ENCODE data around the gene MB21D2.
"Not testable (repeated sequence)": the region's sequence is repeated elsewhere in the genome, so short reads cannot be mapped to it uniquely, and the experiment has no call there.

The MB21D2 gene

DNA sequence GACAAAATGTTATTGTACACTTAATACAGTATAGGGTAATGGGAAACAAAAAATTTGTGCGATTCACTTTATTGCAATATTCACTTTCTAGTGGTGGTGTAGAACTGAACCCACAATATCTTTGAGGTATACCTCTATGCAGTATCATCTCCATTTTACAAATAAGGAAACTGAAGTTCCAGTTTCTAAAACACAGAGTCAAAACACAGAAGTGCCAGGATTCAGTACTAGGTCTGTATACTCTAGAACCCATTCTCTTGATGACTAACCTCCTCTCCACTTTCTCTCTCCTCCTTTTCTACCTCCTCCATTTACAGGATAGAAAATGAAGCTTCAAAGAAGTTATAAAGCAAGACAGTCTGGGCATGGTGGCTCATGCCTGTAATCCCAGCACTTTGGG, 62.2 kb downstream of the MB21D2 start:
- no peak for DNase-seq

DNA sequence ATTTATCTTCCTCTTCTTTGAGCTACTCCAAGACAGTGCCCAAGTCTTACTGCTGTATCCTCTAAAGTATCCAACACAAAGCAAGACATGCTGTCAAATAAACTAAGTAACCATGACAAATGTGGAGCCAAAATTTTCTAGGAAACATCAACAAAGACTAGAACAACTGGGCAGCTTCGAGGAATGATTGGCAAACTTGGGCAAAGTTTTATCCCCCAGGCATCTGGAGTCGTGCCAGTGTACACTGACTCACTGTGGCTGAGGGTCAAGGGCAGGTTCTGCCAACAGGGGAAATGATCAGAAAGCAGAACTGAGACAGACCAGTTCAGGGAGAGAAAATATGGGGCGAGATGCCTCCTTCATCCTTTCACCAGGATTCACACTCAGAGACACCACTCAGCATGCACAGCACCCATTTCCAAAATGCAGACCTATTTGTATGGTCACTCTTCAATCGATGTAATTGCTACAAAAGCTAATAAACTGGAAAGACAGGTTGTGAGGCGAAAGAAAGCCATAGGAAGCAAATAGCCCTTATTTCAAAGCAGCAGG, 65.8 kb downstream of the MB21D2 start:
- DNase-seq: no peak

GRCh38 chr3:192850451-192850981, 67.1 kb downstream of the MB21D2 start:
- DNase-seq: peak; percentile 18 to 22

DNA sequence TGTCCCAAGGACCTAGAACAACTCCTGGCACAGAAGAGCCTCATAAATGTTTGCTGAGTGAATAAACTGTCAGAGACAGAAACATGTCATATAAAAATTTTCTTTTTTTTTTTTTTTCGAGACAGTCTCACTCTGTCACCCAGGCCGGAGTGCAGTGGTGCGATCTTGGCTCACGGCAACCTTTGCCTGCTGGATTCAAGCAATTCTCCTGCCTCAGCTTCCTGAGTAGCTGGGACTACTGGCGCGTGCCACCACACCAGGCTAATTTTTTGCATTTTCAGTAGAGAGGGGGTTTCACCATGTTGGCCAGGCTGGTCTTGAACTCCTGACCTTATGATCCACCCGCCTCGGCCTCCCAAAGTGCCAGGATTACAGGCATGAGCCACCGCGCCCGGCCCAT, 67.8 kb downstream of the MB21D2 start:
- not testable (repeated sequence) for DNase-seq

DNA sequence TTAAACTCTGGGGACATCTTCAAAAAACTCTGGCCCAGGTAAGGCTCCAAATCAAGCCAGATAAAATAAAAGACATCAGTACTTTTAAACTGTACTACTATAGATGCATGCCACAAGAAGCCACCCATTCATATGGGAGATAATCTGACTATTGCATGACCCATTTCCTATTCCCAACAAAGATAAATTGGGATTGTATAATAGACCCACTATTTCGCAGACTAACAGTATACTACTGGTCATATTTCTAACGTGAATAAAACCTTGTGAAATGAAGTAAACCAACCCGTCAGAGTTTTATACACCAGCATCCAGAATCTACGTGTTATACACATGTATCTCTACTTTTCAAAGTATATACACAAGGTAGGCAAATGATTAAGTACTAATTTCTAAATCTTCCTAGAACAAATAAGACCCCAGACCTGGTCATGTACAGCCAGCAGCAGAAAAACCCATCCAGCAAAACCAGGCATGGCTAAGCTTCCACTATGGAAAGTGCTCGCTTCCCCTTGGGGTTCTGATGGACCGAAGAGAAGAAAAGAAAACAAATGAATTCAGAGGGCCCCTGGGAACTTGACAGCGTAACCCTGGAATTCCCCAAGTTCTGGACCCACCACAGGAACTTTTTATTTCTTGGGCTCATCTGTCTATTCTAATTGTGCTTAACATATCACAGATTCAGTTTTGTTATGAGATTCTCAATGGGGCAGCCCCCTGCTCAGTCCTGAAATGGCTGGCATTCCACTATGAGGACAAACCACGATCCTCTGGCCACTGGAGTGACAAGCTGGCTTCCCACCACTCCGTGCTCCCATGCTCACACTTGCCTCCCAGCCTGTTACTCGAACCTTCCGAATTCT, 69.1 kb downstream of the MB21D2 start:
- no peak for DNase-seq

DNA sequence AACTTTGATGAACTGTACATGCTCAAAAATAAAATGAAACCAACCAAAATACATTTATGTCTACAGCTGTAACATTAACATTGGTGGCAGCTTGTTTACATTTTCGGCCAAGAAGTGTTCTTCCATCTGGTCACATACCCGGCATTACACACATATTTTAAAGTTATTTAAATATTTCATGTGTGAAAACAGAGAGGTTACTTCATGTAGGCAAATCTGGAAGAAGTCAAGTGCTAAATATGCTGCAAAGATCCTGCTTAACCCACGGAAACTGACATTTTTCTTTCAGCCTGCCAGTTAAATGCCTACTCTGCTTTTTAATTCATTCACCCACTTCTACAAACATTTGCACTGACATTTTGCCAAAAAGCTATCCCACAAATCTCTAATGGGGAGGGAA, 69.7 kb downstream of the MB21D2 start:
- DNase-seq: no peak

GRCh38 chr3:192845526-192845855, 72.2 kb downstream of the MB21D2 start:
- no peak for DNase-seq

GRCh38 chr3:192844836-192845525, 72.7 kb downstream of the MB21D2 start:
- no peak for DNase-seq

DNA sequence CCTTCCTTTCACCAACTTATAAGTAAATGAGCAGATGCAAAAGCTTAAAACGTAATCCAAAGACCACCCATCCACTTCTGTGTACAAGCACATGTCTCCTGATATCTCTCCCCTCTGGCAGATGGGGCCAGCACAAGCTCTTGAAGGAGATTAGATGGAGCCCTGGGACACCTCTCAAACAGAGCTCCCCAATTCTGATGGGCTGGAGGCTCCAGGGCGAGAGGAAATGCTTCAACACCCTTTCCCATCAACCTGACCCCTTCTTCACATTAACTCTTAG, 73.2 kb downstream of the MB21D2 start:
- no peak for DNase-seq

GRCh38 chr3:192843723-192844485, 73.8 kb downstream of the MB21D2 start:
- DNase-seq: no peak

- no peak for DNase-seq
Measured at GRCh38 chr3:192843119-192843518, 74.5 kb downstream of the MB21D2 start.

DNA sequence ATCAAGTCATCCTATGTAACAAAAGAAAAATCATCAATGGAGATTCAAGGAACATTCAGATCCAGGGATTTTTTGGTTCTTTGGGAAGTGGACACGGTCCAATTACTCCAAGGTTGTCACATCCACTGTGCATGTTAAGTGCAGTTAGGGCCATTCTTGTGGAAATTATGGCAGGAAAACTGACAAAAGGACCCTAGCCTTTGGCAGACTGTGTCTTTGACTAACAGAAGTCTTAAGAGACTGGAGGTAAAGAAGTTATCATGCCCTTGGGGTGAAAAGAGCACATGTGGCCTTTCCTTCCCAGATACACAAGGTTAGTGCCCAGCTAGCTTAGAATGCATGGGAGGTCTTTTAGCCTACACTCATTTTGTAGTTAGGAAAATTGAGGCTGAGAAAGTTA, 74.9 kb downstream of the MB21D2 start:
- no peak for DNase-seq

DNA sequence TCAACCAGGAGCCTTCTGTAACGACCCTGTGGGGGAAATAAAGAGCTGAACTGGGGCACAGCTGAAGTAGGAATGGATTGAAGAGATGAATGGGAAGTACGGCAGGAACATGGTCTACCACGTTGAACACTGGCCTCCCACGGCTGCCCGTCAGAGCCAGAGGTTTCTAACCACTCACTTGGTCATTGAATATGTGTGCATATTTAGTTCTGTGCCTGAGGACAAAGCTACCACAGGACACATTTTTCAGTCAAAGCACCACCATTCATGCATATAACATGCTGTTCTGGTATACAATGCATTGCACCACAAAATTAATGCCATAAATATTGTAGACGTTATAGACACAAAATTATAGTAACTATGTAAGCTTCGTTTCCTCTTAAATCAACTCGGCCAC, 75.5 kb downstream of the MB21D2 start:
- DNase-seq: no peak

GRCh38 chr3:192841428-192841827, 76.2 kb downstream of the MB21D2 start:
- DNase-seq: no peak

DNA sequence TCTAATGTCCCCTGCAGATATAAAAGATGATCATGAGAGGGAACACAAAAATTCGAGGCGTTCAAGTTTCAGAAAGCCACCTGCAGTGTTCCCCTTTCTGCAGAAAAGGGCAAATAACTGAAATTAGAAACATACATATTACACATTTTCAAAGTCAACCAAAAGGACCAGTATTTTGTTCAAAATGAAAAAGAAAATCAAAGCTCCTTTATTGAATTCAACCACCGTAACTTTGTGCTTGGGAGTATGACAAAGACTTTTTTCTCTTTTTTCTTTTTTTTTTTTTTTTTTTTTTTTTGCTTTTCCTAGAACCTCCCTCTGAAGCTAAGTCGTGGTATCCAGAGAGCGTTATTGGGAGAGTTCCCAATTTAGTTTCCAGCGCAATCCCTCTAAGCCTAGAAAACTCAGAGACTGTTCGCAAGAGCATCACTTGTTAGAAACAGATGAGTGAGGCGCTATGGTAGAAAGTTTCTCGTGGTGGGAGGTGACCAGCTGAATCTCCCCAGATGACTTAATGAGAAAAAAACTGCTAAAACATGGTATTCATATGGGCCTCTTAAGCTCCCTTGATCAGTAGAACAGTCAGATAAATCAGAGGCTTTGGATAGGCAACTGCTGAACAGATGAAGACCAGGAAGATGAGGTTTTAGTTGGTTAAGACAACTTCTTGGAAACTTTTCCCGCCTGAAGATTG, 77.4 kb downstream of the MB21D2 start:
- no peak for DNase-seq

GRCh38 chr3:192835818-192836815, 81.5 kb downstream of the MB21D2 start:
- no peak for DNase-seq

GRCh38 chr3:192834428-192834827, 83.2 kb downstream of the MB21D2 start:
- no peak for DNase-seq

DNA sequence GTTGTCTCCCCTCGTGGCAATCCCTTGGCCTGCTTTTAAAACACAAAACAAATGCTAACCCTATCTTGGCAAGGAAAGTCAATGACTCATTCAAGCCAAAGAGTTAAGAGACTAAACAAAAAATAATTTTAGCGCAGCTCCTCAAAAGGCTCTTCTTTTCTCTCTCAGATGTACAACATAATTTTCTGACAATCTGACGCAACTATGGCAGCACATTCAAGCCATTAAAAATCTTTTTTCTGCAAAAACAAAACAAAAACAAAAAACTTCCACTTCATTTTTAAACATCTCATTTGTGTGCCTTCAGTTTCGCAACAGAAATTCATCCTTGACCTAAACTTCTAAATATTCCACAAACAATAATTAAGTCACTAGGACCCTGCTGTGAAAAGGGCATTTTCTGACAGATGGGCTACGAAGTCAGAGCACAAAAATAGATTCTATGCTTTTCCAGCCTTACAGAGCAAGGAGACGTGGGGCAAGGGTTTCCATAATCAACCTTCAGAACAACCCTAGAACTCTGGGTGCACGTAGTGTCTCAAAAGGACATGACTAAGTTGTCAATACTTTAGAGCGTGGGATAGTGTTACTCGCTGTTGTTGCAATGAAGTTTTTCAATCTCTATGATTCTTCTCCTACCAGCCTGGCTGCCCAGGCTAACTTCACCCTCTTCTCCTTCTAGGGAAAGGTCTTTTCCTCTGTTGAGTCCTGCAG, 84.3 kb downstream of the MB21D2 start:
- no peak for DNase-seq

- no peak for DNase-seq
Measured at GRCh38 chr3:192831801-192832347, 85.8 kb downstream of the MB21D2 start.

DNA sequence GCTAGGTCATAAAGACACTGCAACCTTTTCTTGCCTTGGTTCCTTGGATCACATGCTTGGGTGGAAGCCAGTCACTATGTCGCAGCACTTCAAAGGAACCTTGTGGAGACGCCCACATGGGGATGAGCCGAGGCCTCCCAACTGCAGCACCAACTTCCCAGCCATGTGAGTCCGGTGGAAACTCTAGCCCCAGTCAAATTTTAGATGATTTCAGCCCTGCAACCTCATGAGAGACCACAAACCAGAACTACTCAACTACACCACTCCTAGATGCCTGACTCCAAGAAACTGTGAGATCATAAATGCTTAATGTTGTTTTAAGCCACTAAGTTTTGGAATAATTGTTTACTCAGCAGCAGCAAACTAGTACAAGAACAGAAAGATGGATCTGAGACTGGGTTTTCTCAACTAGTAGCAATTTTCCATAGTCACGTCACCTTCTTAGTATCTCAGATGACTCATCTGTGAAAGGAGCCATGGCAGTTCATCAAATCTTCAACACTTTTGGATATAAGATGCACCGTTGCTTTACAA, 86.5 kb downstream of the MB21D2 start:
- DNase-seq: peak in 1 of 2 donors; percentile 26

Measured in stimulated activated CD4-positive, alpha-beta T cell treated with anti-CD3 and anti-CD28 coated beads, Interleukin-2, amount 100 ng/mL, for 48 hours (primary cell).